SH-SY5Y (cell line): Measurements from ENCODE around the gene WEE1.

Experiments
- GATA2 ChIP-seq: IDR thresholded peaks from 2 replicates; pipeline ENCODE4 v1.6.1; 2011; ENCODE audit warnings: mild to moderate bottlenecking, low read depth, low read length
- GATA3 ChIP-seq: IDR thresholded peaks from 2 replicates; pipeline ENCODE4 v1.6.1; 2011; ENCODE audit warnings: low read depth, mild to moderate bottlenecking, low read length, moderate library complexity

- TF ChIP-seq GATA3 (no peak), GATA2 (no peak)
Measured at GRCh38 chr11:9615031-9615451, 41.6 kb downstream of the WEE1 start.
